K562 (cell line): ENCODE measurements around the gene HDAC3. TPM values are rescaled to one million over a fixed set of nuclear protein-coding genes. Genes with fewer than 3 reads are reported as not detected.

Experiments
- ATF4 ChIP-seq: fragments of 450-650 bp; formaldehyde crosslinking; IDR thresholded peaks from 2 replicates; pipeline ENCODE4 v1.4.0; 2022; ENCODE audit warnings: mild to moderate bottlenecking, moderate library complexity
- CHCHD3 ChIP-seq: fragments of 250-450 bp; sonication (Bioruptor Pico); IDR thresholded peaks from 2 replicates; pipeline ENCODE4 v2.1.2; 2022; ENCODE audit warnings: mild to moderate bottlenecking
- GABPA ChIP-seq: fragments of 200-800 bp; sonication (Bioruptor generic); conservative IDR thresholded peaks from 2 replicates; pipeline ENCODE4 v1.6.1; 2016; ENCODE audit warnings: low read depth, missing genetic modification characterization, missing compliant biosample characterization
- GATA2 ChIP-seq: sonication (generic); formaldehyde crosslinking; IDR thresholded peaks from 2 replicates; pipeline ENCODE4 v1.4.0; 2020; ENCODE audit warnings: mild to moderate bottlenecking, missing genetic modification reagents
- HNRNPLL ChIP-seq: fragments of 200-400 bp; formaldehyde crosslinking; IDR thresholded peaks from 2 replicates; pipeline ENCODE4 v1.6.1; 2017; ENCODE audit warnings: low read length, low read depth, mild to moderate bottlenecking; ENCODE audit not compliant: poor library complexity, severe bottlenecking
- IFI16 ChIP-seq: fragments of 250-450 bp; sonication (Bioruptor Pico); IDR thresholded peaks from 2 replicates; pipeline ENCODE4 v2.1.2; 2022; ENCODE audit warnings: mild to moderate bottlenecking, inconsistent platforms
- KAT7 ChIP-seq: sonication (generic); formaldehyde crosslinking; IDR thresholded peaks from 2 replicates; pipeline ENCODE4 v1.8.0; 2022; ENCODE audit warnings: missing genetic modification reagents, mild to moderate bottlenecking, borderline replicate concordance
- KLF13 ChIP-seq: fragments of 450-650 bp; IDR thresholded peaks from 2 replicates; pipeline ENCODE4 v1.6.1; 2016; ENCODE audit warnings: missing genetic modification characterization, low read depth, mild to moderate bottlenecking, missing compliant biosample characterization, moderate library complexity, borderline replicate concordance
- MECOM ChIP-seq: fragments of 250-450 bp; sonication (Bioruptor Pico); IDR thresholded peaks from 2 replicates; pipeline ENCODE4 v1.8.0; 2022; ENCODE audit warnings: inconsistent platforms
- NFIC ChIP-seq: fragments of 450-650 bp; IDR thresholded peaks from 2 replicates; pipeline ENCODE4 v1.6.1; 2017; ENCODE audit warnings: mild to moderate bottlenecking, inconsistent platforms
- POLR3G ChIP-seq: IDR thresholded peaks from 2 replicates; pipeline ENCODE4 v1.6.1; 2011; ENCODE audit not compliant: insufficient read length, insufficient replicate concordance; ENCODE audit errors: extremely low read depth
- RB1 ChIP-seq: fragments of 450-650 bp; IDR thresholded peaks from 2 replicates; pipeline ENCODE4 v1.6.1; 2017; ENCODE audit warnings: low read depth, mild to moderate bottlenecking
- REST ChIP-seq, 2 experiments: fragments of 450-650 bp; formaldehyde crosslinking in 1 of 2; IDR thresholded peaks; 2 replicates each; pipeline versions ENCODE4 v1.4.0 to v1.6.1; 2014 to 2020; ENCODE audit warnings: mild to moderate bottlenecking in 2 of 2, borderline replicate concordance in 1 of 2, low read depth in 1 of 2
- SAFB ChIP-seq: fragments of 200-400 bp; formaldehyde crosslinking; IDR thresholded peaks from 2 replicates; pipeline ENCODE4 v1.6.1; 2017; ENCODE audit warnings: low read depth, low read length, borderline replicate concordance
- SMAD4 ChIP-seq: fragments of 250-450 bp; sonication (Bioruptor Pico); conservative IDR thresholded peaks from 2 replicates; pipeline ENCODE4 v1.8.0; 2021; ENCODE audit warnings: inconsistent platforms, mild to moderate bottlenecking, moderate library complexity
- SPI1 ChIP-seq: IDR thresholded peaks from 2 replicates; pipeline ENCODE4 v1.6.1; 2011; ENCODE audit warnings: low read depth, low read length, control low read depth, borderline replicate concordance
- TAF15 ChIP-seq: fragments of 200-400 bp; formaldehyde crosslinking; IDR thresholded peaks from 2 replicates; pipeline ENCODE4 v1.6.1; 2017; ENCODE audit warnings: mild to moderate bottlenecking, low read depth, low read length, moderate library complexity
- ZBED1 ChIP-seq: IDR thresholded peaks from 2 replicates; pipeline ENCODE4 v1.6.1; 2014
- ZBTB1 ChIP-seq: sonication (generic); formaldehyde crosslinking; IDR thresholded peaks from 2 replicates; pipeline ENCODE4 v1.8.1; 2023; ENCODE audit warnings: missing genetic modification reagents, low read depth, mild to moderate bottlenecking, borderline replicate concordance
- ZNF212 ChIP-seq: fragments of 450-650 bp; formaldehyde crosslinking; IDR thresholded peaks from 2 replicates; pipeline ENCODE4 v1.4.0; 2020; ENCODE audit warnings: mild to moderate bottlenecking
- ZNF316 ChIP-seq: fragments of 450-650 bp; IDR thresholded peaks from 2 replicates; pipeline ENCODE4 v1.6.1; 2016
- polyA plus RNA-seq, 8 experiments: library from polyadenylated mRNA; depleted of rRNA in 4 of 8; stranded (reverse) in 5 of 8; unstranded in 3 of 8; fragments of >200 nt; fragmentation: Nextera tagmentation in 2 of 8; fragmentation: Illumina TruSeq in 1 of 8; extraction: Ambion mirVana in 2 of 8; extraction: Trizol in 1 of 8; gene quantifications; 2 replicates each; pipeline versions ENCODE4 v1.2.1 to v1.2.3, GENCODE V29; 2011 to 2014; ENCODE audit warnings: inconsistent platforms in 1 of 8, missing spikeins in 1 of 8
- total RNA-seq, 7 experiments: library from RNA; depleted of rRNA in 6 of 7; stranded (reverse); fragments of >200 nt in 6 of 7; fragmentation: Illumina TruSeq in 2 of 7; extraction: Trizol in 2 of 7; gene quantifications; 2 replicates each; pipeline versions ENCODE4 v1.2.1 to v1.2.3, GENCODE V29; 2011 to 2021; ENCODE audit warnings: low replicate concordance in 1 of 7

Gene HDAC3
- total and polyA plus RNA-seq, 9 of the 15 experiments (the other 6 are each of a cell fraction or from before 2014, with no cell fraction given) = 89.7 to 191 (median 119) TPM

GRCh38 chr5:141618804-141619554 lies 17.7 kb downstream of the HDAC3 start, which contains the start of gene DIAPH1 (continued):
- TF ChIP-seq SAFB (peak; percentile 87), SPI1 (peak; percentile 75; the same call in 1 of the 2 replicates), SMAD4 (CRISPR knock-in tag) (peak; percentile 58; the same call in 1 of the 2 replicates), ZBTB1 (CRISPR knock-in tag) (no peak), GABPA (tag) (peak; percentile 88), ZNF316 (no peak), TAF15 (no peak), POLR3G (no peak), CHCHD3 (CRISPR knock-in tag) (no peak), ATF4 (CRISPR knock-in tag) (no peak), RB1 (peak; percentile 97), ZNF212 (CRISPR knock-in tag) (no peak), KAT7 (CRISPR knock-in tag) (no peak; the same call in 1 of the 2 replicates), HNRNPLL (peak; percentile 74), KLF13 (tag) (peak; percentile 99), NFIC (no peak; the same call in 1 of the 2 replicates), GATA2 (no peak), ZBED1 (no peak), IFI16 (CRISPR knock-in tag) (no peak), MECOM (CRISPR knock-in tag) (no peak), REST (IDR thresholded peaks at IDR 0.05; ENCODE audit: borderline replicate concordance) (peak; percentile 93), REST (CRISPR knock-in tag; IDR thresholded peaks at IDR 0.05; ENCODE audit: low read depth) (peak; percentile 37; the same call in 1 of the 2 replicates)
